SK-N-SH treated with all-trans-retinoic acid at 6 μM for 48 hours (cell line): Measurements from ENCODE around the gene NEK7.

Experiments
- CSDC2 ChIP-seq: fragments of 250-450 bp; sonication (Bioruptor Pico); IDR thresholded peaks from 2 replicates; pipeline ENCODE4 v1.5.0; 2020; ENCODE audit warnings: mild to moderate bottlenecking, moderate library complexity
- ZNF70 ChIP-seq: fragments of 450-650 bp; formaldehyde crosslinking; IDR thresholded peaks from 2 replicates; pipeline ENCODE4 v1.5.0; 2020; ENCODE audit warnings: mild to moderate bottlenecking, moderate library complexity

DNA sequence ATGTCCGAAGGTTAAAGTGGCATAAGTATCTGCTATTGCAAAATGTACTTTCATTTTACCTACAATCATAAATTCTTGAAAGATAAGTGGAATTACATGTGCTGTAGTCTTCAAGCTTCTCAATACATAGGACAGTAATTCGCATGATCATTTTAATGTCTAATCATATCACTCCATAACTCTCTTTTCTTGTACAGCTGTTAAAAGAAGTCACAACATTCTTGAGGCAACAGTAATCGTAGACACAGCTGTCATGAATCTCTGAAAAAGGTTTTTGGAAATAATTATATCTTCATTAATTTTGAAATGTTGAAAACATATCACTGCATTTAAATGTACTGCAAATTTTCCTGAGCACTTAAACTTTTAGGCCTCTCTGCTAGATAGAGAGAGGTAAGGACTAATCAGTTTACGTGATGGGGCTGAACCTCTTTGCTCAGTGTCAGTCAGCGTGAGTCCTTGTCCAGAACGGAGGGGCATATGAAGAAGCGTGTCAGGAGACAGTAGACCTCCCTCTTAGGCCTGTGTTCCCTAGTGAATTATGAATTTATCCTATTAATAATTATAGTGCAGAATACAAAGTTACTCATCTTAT is 133.4 kb downstream of the NEK7 start:
- TF ChIP-seq ZNF70 (no peak), CSDC2 (CRISPR knock-in tag) (no peak)
